ENCODE data around the gene TRAF7. TPM values are rescaled to one million over a fixed set of nuclear protein-coding genes. Genes with fewer than 3 reads are reported as not detected.
A peak's percentile ranks its signal among the peaks of the same experiment; 100 is the strongest.

Gene TRAF7
- polyA plus RNA-seq, 3 donors from 2014 or later, result 5.2 to 6.9 (median 5.6) TPM

DNA sequence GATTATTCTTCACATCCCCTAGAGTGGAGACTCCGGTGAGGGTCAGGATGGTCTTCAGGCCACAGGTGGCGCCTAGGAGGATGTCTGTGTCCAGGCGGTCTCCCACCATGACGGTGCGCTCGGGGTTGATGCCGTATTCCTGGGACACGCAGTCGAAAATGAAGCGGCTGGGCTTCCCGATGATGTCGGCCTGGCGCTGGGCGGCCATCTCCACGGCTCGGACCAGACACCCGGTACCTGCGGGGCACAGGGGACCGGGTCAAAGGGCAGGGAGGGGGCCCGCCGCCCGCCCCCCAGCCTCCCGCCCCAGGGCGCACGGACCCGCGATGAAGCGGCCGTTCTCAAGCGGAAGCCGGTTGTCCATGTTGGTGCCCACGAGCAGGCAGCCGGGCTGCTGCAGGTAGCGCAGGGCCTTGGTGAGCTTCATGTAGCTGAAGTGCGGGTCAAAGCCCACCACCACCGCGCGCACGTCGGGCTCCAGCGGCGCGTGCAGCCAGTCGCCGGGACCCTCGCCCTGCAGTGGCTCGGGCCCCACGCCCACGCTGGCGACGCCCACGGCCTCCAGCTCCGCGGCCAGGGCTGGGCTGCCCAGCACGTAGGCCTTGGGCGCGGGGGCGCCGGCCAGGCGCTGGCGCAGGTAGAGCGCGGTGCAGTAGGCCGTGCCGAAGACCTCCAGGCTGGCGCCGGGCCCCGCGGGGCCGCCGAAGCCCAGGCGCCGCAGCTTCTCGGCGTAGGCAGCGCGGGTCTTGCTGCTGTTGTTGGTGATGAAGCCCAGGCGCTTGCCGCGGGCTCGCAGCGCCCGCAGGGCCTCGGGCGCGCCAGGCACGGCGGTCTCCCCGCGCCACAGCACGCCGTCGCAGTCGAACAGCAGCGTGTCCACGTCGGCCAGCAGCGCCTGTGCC lies 58.5 kb downstream of the TRAF7 start:
- H3K4me1 Mint-ChIP-seq, result peaks cover 13 to 18% of the 10 kb centered on the region in 2 donors
- H3K36me3 Mint-ChIP-seq, result no peaks in the 10 kb centered on the region
- H3K27me3 Mint-ChIP-seq (ENCODE audit: low read depth in 3 of 3), result peaks cover 4 to 13% (median 8%) of the 10 kb centered on the region in 3 donors
- peak overlapping the region; percentile 70 to 76 (median 74) for H3K4me3 Mint-ChIP-seq
- H3K9me3 Mint-ChIP-seq, result no peaks in the 10 kb centered on the region
- DNase-seq, result no peak
- peak overlapping the region in 2 of 6 donors; percentile 34 to 42 for H3K27ac Mint-ChIP-seq

DNA sequence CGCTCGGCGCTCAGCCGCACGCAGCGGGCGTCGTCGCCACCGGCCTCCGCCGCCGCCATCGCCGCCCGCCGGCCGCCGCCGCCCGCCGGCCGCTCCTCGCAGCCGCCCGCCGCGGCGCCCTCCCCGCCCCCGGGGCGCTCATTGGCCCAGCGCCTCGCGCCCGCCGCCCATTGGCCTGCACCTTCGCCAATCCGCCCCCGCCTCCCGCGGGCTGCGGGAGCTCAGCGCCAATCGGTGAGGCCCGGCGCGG lies 59.1 kb downstream of the TRAF7 start, which contains the start of gene PGP:
Gene PGP (minus strand): TSS at position 122 of the 250 bp plus-strand sequence. CDS start 63 bp downstream, at position 59.
- Mint-ChIP-seq H3K4me3 (peak within 1 kb of the TSS; percentile 86 to 92 (median 88)), H3K9me3 (no peaks in the 10 kb centered on the region), H3K4me1 (peaks cover 13 to 18% of the 10 kb centered on the region in 2 donors), H3K27ac (peak within 1 kb of the TSS; percentile 75 to 91 (median 88)), H3K27me3 (ENCODE audit: low read depth in 3 of 3) (peaks cover 4 to 13% (median 8%) of the 10 kb centered on the region in 3 donors), H3K36me3 (no peaks in the 10 kb centered on the region)
- no peak for DNase-seq

DNA sequence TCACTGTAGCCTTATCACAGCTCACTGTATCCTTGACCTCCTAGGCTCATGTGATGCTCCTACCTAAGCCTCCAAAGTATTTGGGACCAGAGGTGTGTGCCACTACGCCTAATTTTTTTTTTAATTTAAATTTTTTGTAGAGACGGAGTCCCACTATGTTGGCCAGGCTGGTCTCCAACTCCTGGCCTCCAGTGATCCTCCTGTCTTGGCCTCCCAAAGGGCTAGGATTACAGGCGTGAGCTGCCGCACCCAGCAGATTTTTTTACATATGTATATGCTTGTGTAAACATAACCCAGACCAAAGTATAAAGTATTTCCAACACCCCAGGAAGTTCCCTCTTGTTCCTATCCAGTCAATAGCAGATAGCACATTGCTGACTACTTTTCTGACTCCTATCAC lies 60.7 kb downstream of the TRAF7 start:
- H3K9me3 Mint-ChIP-seq, result no peaks in the 10 kb centered on the region
- H3K27ac Mint-ChIP-seq, result peak overlapping the region in 1 of 6 donors; percentile 40
- H3K27me3 Mint-ChIP-seq (ENCODE audit: low read depth in 3 of 3), result peaks cover 4 to 13% (median 8%) of the 10 kb centered on the region in 3 donors
- H3K4me1 Mint-ChIP-seq, result peaks cover 13 to 18% of the 10 kb centered on the region in 2 donors
- H3K4me3 Mint-ChIP-seq, result peak overlapping the region; percentile 44 to 58 (median 56)
- no peak for DNase-seq
- no peaks in the 10 kb centered on the region for H3K36me3 Mint-ChIP-seq

DNA sequence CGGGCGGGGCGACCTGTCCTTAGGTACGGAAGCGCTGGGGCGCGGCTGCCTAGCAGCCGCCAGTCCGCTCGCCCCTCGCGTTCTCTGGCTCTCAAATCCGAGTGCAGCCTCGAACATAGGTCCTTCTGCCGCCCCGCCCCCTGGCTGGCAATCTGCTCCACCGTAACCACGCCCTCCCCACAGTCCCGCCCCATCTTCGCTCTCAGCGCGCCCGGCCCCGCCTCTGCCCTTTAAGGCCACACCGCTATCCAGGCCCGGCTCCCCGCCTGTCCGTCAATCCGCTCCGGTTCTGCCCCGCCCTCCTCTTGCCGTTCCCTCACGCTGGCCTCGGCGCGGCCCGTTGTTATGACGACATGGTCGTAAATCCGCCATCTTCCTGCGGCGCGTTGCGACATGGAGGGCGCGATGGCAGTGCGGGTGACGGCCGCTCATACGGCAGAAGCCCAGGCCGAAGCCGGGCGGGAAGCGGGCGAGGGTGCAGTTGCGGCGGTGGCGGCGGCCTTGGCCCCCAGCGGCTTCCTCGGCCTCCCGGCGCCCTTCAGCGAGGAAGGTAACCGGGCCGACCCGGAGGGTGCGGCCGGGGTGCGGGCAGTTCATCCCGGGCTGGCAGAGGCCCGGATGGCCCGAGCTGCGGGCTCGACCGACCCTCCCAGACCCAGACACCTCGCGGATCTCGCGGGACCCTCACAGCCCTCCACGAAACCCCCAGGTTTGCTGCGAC lies 67.8 kb downstream of the TRAF7 start, which contains the start of gene E4F1:
Gene E4F1 (plus strand): TSS at position 371 of the 721 bp plus-strand sequence. CDS start 23 bp downstream, at position 394.
- Mint-ChIP-seq H3K27me3 (ENCODE audit: low read depth in 3 of 3) (peaks cover 0 to 7% (median 3%) of the 10 kb centered on the region in 3 donors), H3K27ac (peak within 1 kb of the TSS; percentile 72 to 91 (median 86)), H3K36me3 (no peaks in the 10 kb centered on the region), H3K4me1 (peaks cover 20 to 27% of the 10 kb centered on the region in 2 donors), H3K4me3 (peak within 1 kb of the TSS; percentile 84 to 92 (median 90)), H3K9me3 (no peaks in the 10 kb centered on the region)
- DNase-seq, result peak; percentile 99

DNA sequence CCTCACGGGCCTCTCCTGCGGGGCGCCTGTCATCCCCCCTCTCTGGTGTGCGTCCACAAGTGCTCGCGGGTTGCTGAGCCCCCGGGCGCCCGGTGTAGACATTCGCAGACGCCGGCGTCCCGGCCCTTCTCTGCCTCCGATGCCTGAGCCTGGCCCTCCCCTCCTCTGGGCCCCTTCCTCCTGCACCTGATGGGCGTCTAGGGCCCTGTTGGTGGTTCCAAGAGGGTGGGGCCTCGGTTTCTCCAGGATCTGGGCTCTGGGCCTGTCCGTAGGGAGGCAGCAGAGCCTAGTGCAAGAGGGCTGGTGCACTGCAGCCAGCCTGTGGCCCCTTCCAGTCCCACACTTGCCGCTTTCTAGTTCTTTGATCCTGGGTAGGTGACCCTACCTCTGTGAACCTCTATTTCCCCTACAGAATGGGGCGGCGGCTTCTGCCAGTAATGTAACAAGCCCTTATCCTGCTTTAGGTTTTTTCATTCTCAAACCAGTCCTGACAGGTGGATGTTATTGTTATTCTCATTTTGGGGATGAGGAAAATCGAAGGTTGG lies 68.4 kb downstream of the TRAF7 start:
- H3K36me3 Mint-ChIP-seq, result no peaks in the 10 kb centered on the region
- H3K9me3 Mint-ChIP-seq, result no peaks in the 10 kb centered on the region
- peak overlapping the region; percentile 74 to 90 (median 78) for H3K4me3 Mint-ChIP-seq
- H3K27me3 Mint-ChIP-seq (ENCODE audit: low read depth in 3 of 3), result peaks cover 0 to 7% (median 3%) of the 10 kb centered on the region in 3 donors
- peak overlapping the region in 5 of 6 donors; percentile 62 to 83 (median 72) for H3K27ac Mint-ChIP-seq
- no peak for DNase-seq
- H3K4me1 Mint-ChIP-seq, result peaks cover 20 to 27% of the 10 kb centered on the region in 2 donors

DNA sequence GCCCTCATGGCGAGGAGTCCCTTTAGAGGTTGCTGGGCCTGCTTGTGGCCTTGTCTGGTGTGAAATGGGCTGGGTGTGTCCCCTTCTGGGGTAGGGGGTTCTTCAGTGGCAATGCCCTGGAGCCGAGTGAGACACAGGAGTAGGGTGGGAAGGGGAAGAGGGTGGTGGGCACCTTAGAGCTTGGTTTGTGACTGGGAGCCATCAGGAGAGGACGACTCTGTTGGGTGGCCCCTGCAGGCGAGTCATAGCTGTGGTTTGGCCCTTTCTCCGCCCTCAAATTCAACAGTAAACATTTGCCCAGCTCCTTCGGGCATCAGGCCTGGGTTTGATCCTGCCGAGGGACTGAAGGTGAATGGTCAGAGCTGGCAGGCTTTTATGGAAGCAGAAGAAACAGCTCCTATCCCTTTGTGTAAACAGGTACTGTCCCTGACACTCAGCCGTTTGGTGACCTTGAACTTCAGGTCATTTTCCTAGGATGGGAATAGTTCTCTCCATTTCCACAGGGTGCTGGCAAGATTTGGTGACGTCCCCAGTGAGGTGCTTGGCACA lies 70.7 kb downstream of the TRAF7 start:
- no peak for DNase-seq
- no peaks in the 10 kb centered on the region for H3K9me3 Mint-ChIP-seq
- peaks cover 0 to 8% (median 3%) of the 10 kb centered on the region in 3 donors for H3K27me3 Mint-ChIP-seq (ENCODE audit: low read depth in 3 of 3)
- H3K4me1 Mint-ChIP-seq, result peaks cover 20 to 27% of the 10 kb centered on the region in 2 donors
- peak overlapping the region in 4 of 6 donors; percentile 16 to 77 (median 40) for H3K27ac Mint-ChIP-seq
- H3K4me3 Mint-ChIP-seq, result peak overlapping the region in 4 of 5 donors; percentile 47 to 56 (median 50)
- H3K36me3 Mint-ChIP-seq, result peaks cover 0 to 4% (median 0%) of the 10 kb centered on the region in 3 donors

DNA sequence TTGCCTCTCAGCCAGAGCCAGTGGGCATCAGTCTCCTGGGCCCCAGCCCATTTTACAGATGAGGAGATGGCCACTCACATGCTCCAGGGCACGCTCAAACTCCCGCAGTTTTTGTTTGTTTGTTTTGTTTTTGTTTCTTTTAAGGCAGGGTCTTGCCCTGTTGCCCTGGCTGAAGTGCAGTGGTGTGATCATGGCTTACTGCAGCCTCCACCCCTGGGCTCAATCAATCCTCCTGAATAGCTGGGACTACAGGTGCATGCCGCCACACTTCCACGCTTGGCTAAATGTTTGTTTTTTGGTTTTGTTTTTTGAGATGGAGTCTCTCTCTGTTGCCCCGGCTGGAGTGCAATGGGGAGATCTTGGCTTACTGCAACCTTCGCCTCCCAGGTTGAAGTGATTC lies 71.3 kb downstream of the TRAF7 start:
- H3K4me3 Mint-ChIP-seq, result peak overlapping the region in 1 of 5 donors; percentile 32
- DNase-seq, result no peak
- no peak overlapping the region for H3K27ac Mint-ChIP-seq
- H3K9me3 Mint-ChIP-seq, result no peaks in the 10 kb centered on the region
- peaks cover 0 to 4% (median 0%) of the 10 kb centered on the region in 3 donors for H3K36me3 Mint-ChIP-seq
- H3K27me3 Mint-ChIP-seq (ENCODE audit: low read depth in 3 of 3), result peaks cover 0 to 8% (median 3%) of the 10 kb centered on the region in 3 donors
- H3K4me1 Mint-ChIP-seq, result peaks cover 20 to 27% of the 10 kb centered on the region in 2 donors

Other genes starting within 250 kb of the TRAF7 start
- gene HS3ST6, start 237.4 kb upstream of the TRAF7 start, polyA plus RNA-seq, result not detected
- gene MSRB1, start 212.6 kb upstream of the TRAF7 start, polyA plus RNA-seq, result 10 to 100 TPM; 34.0 to 66.5 (median 47.0) TPM
- not detected for gene RPL3L, start 201.1 kb upstream of the TRAF7 start, polyA plus RNA-seq
- 100 to 1,000 TPM; 201 to 232 (median 203) TPM for gene NDUFB10, start 196.2 kb upstream of the TRAF7 start, polyA plus RNA-seq
- gene RPS2, start 191.0 kb upstream of the TRAF7 start, polyA plus RNA-seq, result 1,000 to 10,000 TPM; 2,221 to 2,989 (median 2,668) TPM
- not detected for gene RNF151, start 188.9 kb upstream of the TRAF7 start, polyA plus RNA-seq
- gene TBL3, start 183.7 kb upstream of the TRAF7 start, polyA plus RNA-seq, result 10 to 100 TPM; 34.4 to 66.1 (median 59.8) TPM
- gene NOXO1, start 174.3 kb upstream of the TRAF7 start, polyA plus RNA-seq, result under 1 TPM in 1 of 3 donors, not detected in 2; 0.17 TPM
- gene GFER, start 171.6 kb upstream of the TRAF7 start, polyA plus RNA-seq, result 10 to 100 TPM; 38.4 to 52.0 (median 40.7) TPM
- gene SYNGR3, start 165.8 kb upstream of the TRAF7 start, polyA plus RNA-seq, result 1 to 10 TPM; 4.6 to 6.7 (median 6.4) TPM
- gene ZNF598, start 146.0 kb upstream of the TRAF7 start, polyA plus RNA-seq, result 10 to 100 TPM in 1 of 3 donors, 1 to 10 TPM in 2; 1.8 to 10.4 (median 2.9) TPM
- not detected for gene NPW, start 136.0 kb upstream of the TRAF7 start, polyA plus RNA-seq
- gene NHERF2, start 128.9 kb upstream of the TRAF7 start, polyA plus RNA-seq, result 1 to 10 TPM in 1 of 3 donors, under 1 TPM in 1, not detected in 1; 0.54 to 1.4 TPM
- 10 to 100 TPM; 26.4 to 31.6 (median 29.7) TPM for gene NTHL1, start 107.9 kb upstream of the TRAF7 start, polyA plus RNA-seq
- gene TSC2, start 107.8 kb upstream of the TRAF7 start, polyA plus RNA-seq, result 10 to 100 TPM; 18.0 to 50.1 (median 29.1) TPM
- gene PKD1, start 19.9 kb upstream of the TRAF7 start, polyA plus RNA-seq, result 1 to 10 TPM; 2.7 to 6.7 (median 2.8) TPM
- 1 to 10 TPM in 1 of 3 donors, under 1 TPM in 1, not detected in 1; 0.34 to 1.4 TPM for gene RAB26, start 7.2 kb upstream of the TRAF7 start, polyA plus RNA-seq
- gene CASKIN1, start 40.8 kb downstream of the TRAF7 start, polyA plus RNA-seq, result not detected
- gene MLST8, start 49.7 kb downstream of the TRAF7 start, polyA plus RNA-seq, result 10 to 100 TPM; 22.5 to 39.1 (median 36.9) TPM
- under 1 TPM in 2 of 3 donors, not detected in 1; 0.10 to 0.36 TPM for gene BRICD5, start 55.1 kb downstream of the TRAF7 start, polyA plus RNA-seq
- gene PGP, start 59.1 kb downstream of the TRAF7 start, polyA plus RNA-seq, result 10 to 100 TPM; 10.4 to 18.4 (median 17.7) TPM
- 10 to 100 TPM in 2 of 3 donors, 1 to 10 TPM in 1; 8.4 to 18.6 (median 10.3) TPM for gene E4F1, start 67.8 kb downstream of the TRAF7 start, polyA plus RNA-seq
- not detected for gene DNASE1L2, start 80.7 kb downstream of the TRAF7 start, polyA plus RNA-seq
- 10 to 100 TPM; 40.4 to 67.8 (median 42.2) TPM for gene ECI1, start 95.8 kb downstream of the TRAF7 start, polyA plus RNA-seq
- 100 to 1,000 TPM; 179 to 332 (median 189) TPM for gene RNPS1, start 112.3 kb downstream of the TRAF7 start, polyA plus RNA-seq
- 1 to 10 TPM; 2.4 to 7.6 (median 4.8) TPM for gene ABCA3, start 184.9 kb downstream of the TRAF7 start, polyA plus RNA-seq